Esophagus muscularis mucosa (tissue), 4 donors: Measurements from ENCODE around the gene SLC6A3. TPM values are rescaled to one million over a fixed set of nuclear protein-coding genes. Genes with fewer than 3 reads are reported as not detected.

Source experiments
- DNase-seq: peaks from one replicate; pipeline ENCODE4 v3.0.0-alpha.2; 2017; ENCODE audit errors: extremely low spot score
- H3K27ac ChIP-seq, 4 donors: fragments of 200-600 bp; sonication (generic); replicated peaks in 1 of 4; 1 replicate in 3 of 4; 2 replicates in 1 of 4; pipeline ENCODE4 v1.5.1; 2016 to 2019; ENCODE audit warnings: mild to moderate bottlenecking in 1 of 4
- H3K27me3 ChIP-seq, 4 donors: fragments of 200-600 bp; sonication (generic); one replicate each; pipeline versions ENCODE4 v1.5.1 to v1.6.0; 2016 to 2019
- H3K36me3 ChIP-seq, 4 donors: fragments of 200-600 bp; sonication (generic); one replicate each; pipeline ENCODE4 v1.5.1; 2016 to 2019
- H3K4me1 ChIP-seq, 4 donors: fragments of 200-600 bp; sonication (generic); one replicate each; pipeline ENCODE4 v1.5.1; 2016 to 2019
- H3K4me3 ChIP-seq, 4 donors: fragments of 200-600 bp; sonication (generic); 1 replicate in 2 of 4; 2 replicates in 2 of 4; pipeline ENCODE4 v1.5.1; 2016 to 2019; ENCODE audit warnings: mild to moderate bottlenecking in 4 of 4, moderate library complexity in 1 of 4
- H3K9me3 ChIP-seq, 4 donors: fragments of 200-600 bp; sonication (generic); 1 replicate in 3 of 4; 2 replicates in 1 of 4; pipeline ENCODE4 v1.5.1; 2016 to 2019
- CTCF ChIP-seq, 3 experiments: fragments of 200-600 bp in 2 of 3; fragments of 450-650 bp in 1 of 3; sonication (generic) in 2 of 3; IDR thresholded peaks; one replicate each; pipeline ENCODE4 v1.5.1; 2017 to 2019; ENCODE audit warnings: antibody characterized with exemption in 3 of 3, mild to moderate bottlenecking in 2 of 3, moderate library complexity in 1 of 3
- EP300 ChIP-seq: sonication (generic); formaldehyde crosslinking; IDR thresholded peaks from one replicate; pipeline ENCODE4 v1.6.1; 2017; ENCODE audit warnings: antibody characterized with exemption
- POLR2A ChIP-seq: fragments of 450-650 bp; IDR thresholded peaks from one replicate; pipeline ENCODE4 v1.6.1; 2017; ENCODE audit warnings: antibody characterized with exemption, moderate library complexity, mild to moderate bottlenecking, low read depth
- POLR2AphosphoS5 ChIP-seq, 2 donors: sonication (generic); formaldehyde crosslinking; IDR thresholded peaks; one replicate each; pipeline ENCODE4 v1.6.1; 2017; ENCODE audit warnings: antibody characterized with exemption in 2 of 2
- WGBS: methylation state at CpG from one replicate; pipeline ENCODE4 v1.1.5; 2018; 5-methylcytosine and 5-hydroxymethylcytosine counted together
- intact Hi-C: fragments of 100-400 bp; cut with DNase I; formaldehyde crosslinking; loops from one replicate; pipeline ENCODE4 v1.15.1; 2023
- total RNA-seq, 4 donors: library from RNA; depleted of rRNA; stranded (reverse); fragments of >200 nt; gene quantifications; one replicate each; pipeline versions ENCODE4 v1.1.0 to v1.2.1, GENCODE V29; 2016

The SLC6A3 gene
- total RNA-seq, 4 donors from 2014 or later, result 0.06 TPM; not detected in 3

- TF ChIP-seq POLR2AphosphoS5 (IDR thresholded peaks at IDR 0.05), result no peak
- TF ChIP-seq CTCF (IDR thresholded peaks at IDR 0.05), result no peak
- no peak for TF ChIP-seq EP300
- TF ChIP-seq POLR2A, result no peak
- Histone ChIP-seq H3K9me3 (no peaks in the 10 kb centered on the region), H3K4me1 (no peaks in the 10 kb centered on the region), H3K27ac (no peak overlapping the region), H3K36me3 (peaks cover 14 to 92% (median 66%) of the 10 kb centered on the region in 4 donors), H3K4me3 (no peak overlapping the region), H3K27me3 (no peaks in the 10 kb centered on the region)
- WGBS, result 95% methylated on average over 23 of the region's 23 CpGs
- no peak for DNase-seq
- intact Hi-C loops, result no loop called here
These were observed 27.9 kb upstream of the SLC6A3 start for GRCh38 chr5:1472964-1473628.

- no peak overlapping the region for H3K27ac ChIP-seq
- H3K4me1 ChIP-seq, result no peaks in the 10 kb centered on the region
- intact Hi-C loops, result no loop called here
- H3K36me3 ChIP-seq, result peaks cover 12 to 96% (median 64%) of the 10 kb centered on the region in 4 donors
- H3K4me3 ChIP-seq, result no peak overlapping the region
- H3K27me3 ChIP-seq, result no peaks in the 10 kb centered on the region
- TF ChIP-seq CTCF (IDR thresholded peaks at IDR 0.05), result no peak
- TF ChIP-seq EP300, result no peak
- no peak for TF ChIP-seq POLR2A
- TF ChIP-seq POLR2AphosphoS5 (IDR thresholded peaks at IDR 0.05), result no peak
- no peaks in the 10 kb centered on the region for H3K9me3 ChIP-seq
- whole genome bisulfite sequencing, result 88% methylated on average over 27 of the region's 27 CpGs
- no peak for DNase-seq
These were observed 27.0 kb upstream of the SLC6A3 start for GRCh38 chr5:1471997-1472963.

- no peak for DNase-seq
- 86% methylated on average over 8 of the region's 8 CpGs for WGBS
- Histone ChIP-seq H3K27ac (no peak overlapping the region), H3K27me3 (no peaks in the 10 kb centered on the region), H3K36me3 (peaks cover 15 to 96% (median 61%) of the 10 kb centered on the region in 4 donors), H3K9me3 (no peaks in the 10 kb centered on the region), H3K4me3 (no peak overlapping the region), H3K4me1 (no peaks in the 10 kb centered on the region)
- intact Hi-C loops, result no loop called here
- TF ChIP-seq EP300, result no peak
- TF ChIP-seq POLR2A, result no peak
- no peak for TF ChIP-seq CTCF (IDR thresholded peaks at IDR 0.05)
- TF ChIP-seq POLR2AphosphoS5 (IDR thresholded peaks at IDR 0.05), result no peak
These were observed 26.1 kb upstream of the SLC6A3 start for GRCh38 chr5:1471240-1471853.

- intact Hi-C loops, result no loop called here
- no peaks in the 10 kb centered on the region for H3K9me3 ChIP-seq
- WGBS, result 67% methylated on average over 9 of the region's 18 CpGs
- TF ChIP-seq CTCF (IDR thresholded peaks at IDR 0.05) (no peak), POLR2AphosphoS5 (IDR thresholded peaks at IDR 0.05) (no peak), POLR2A (no peak)
- no peak overlapping the region for H3K4me3 ChIP-seq
- H3K27me3 ChIP-seq, result no peaks in the 10 kb centered on the region
- no peak for DNase-seq
- H3K4me1 ChIP-seq, result no peaks in the 10 kb centered on the region
- H3K27ac ChIP-seq, result no peak overlapping the region
- peaks cover 19 to 96% (median 61%) of the 10 kb centered on the region in 4 donors for H3K36me3 ChIP-seq
These were observed 25.5 kb upstream of the SLC6A3 start for GRCh38 chr5:1470762-1471211.
